CD14-positive monocyte (primary cell): ENCODE data around the gene ANGPTL7. TPM values are rescaled to one million over a fixed set of nuclear protein-coding genes. Genes with fewer than 3 reads are reported as not detected.

Experiments used
- DNase-seq, 3 donors: peaks; one replicate each; pipeline ENCODE4 v3.0.0-alpha.2; 2011 to 2022
- H2AFZ ChIP-seq: 2 replicates; pipeline ENCODE4 v1.6.0; 2012; ENCODE audit warnings: mild to moderate bottlenecking, low read depth, low read length, inconsistent platforms; ENCODE audit not compliant: insufficient read depth, poor library complexity, severe bottlenecking
- H3K27ac ChIP-seq, 2 donors: 1 replicate in 1 of 2; 2 replicates in 1 of 2; pipeline ENCODE4 v1.5.1; 2012 to 2013; ENCODE audit warnings: low read length in 2 of 2, control low read depth in 1 of 2, inconsistent platforms in 1 of 2, low read depth in 1 of 2, mild to moderate bottlenecking in 1 of 2
- H3K27me3 ChIP-seq, 2 donors: one replicate each; pipeline versions ENCODE4 v1.6.0 to v1.6.1; 2011 to 2013; ENCODE audit warnings: low read length in 2 of 2; ENCODE audit not compliant: control insufficient read depth in 2 of 2, insufficient read depth in 2 of 2
- H3K36me3 ChIP-seq, 2 donors: replicated peaks in 1 of 2; 1 replicate in 1 of 2; 2 replicates in 1 of 2; pipeline versions ENCODE4 v1.5.1 to v1.6.1; 2012 to 2013; ENCODE audit warnings: low read length in 2 of 2, control low read depth in 1 of 2, inconsistent platforms in 1 of 2, mild to moderate bottlenecking in 1 of 2; ENCODE audit not compliant: insufficient read depth in 2 of 2, control insufficient read depth in 1 of 2
- H3K4me1 ChIP-seq, 2 donors: 1 replicate in 1 of 2; 2 replicates in 1 of 2; pipeline versions ENCODE4 v1.5.1 to v1.6.1; 2012 to 2013; ENCODE audit warnings: low read length in 2 of 2, control low read depth in 1 of 2, inconsistent platforms in 1 of 2, mild to moderate bottlenecking in 1 of 2, moderate library complexity in 1 of 2; ENCODE audit not compliant: insufficient read depth in 2 of 2, control insufficient read depth in 1 of 2
- H3K4me2 ChIP-seq: replicated peaks from 2 replicates; pipeline ENCODE3; 2012; ENCODE audit warnings: low read length, moderate library complexity, mild to moderate bottlenecking; ENCODE audit not compliant: poor library complexity, severe bottlenecking; ENCODE audit errors: extremely low read depth
- H3K4me3 ChIP-seq, 3 experiments: fragments of 200-600 bp in 1 of 3; sonication (generic) in 1 of 3; replicated peaks in 1 of 3; 1 replicate in 2 of 3; 2 replicates in 1 of 3; pipeline ENCODE4 v1.5.1; 2011 to 2013; ENCODE audit warnings: low read length in 3 of 3, mild to moderate bottlenecking in 3 of 3, control low read depth in 2 of 3, low read depth in 2 of 3, inconsistent platforms in 1 of 3, moderate library complexity in 1 of 3
- H3K79me2 ChIP-seq: 2 replicates; pipeline ENCODE4 v1.6.0; 2012; ENCODE audit warnings: mild to moderate bottlenecking, control low read depth, inconsistent platforms, low read length, moderate library complexity; ENCODE audit not compliant: insufficient read depth
- H3K9ac ChIP-seq: 2 replicates; pipeline ENCODE4 v1.6.0; 2017; ENCODE audit warnings: low read length, mild to moderate bottlenecking; ENCODE audit not compliant: insufficient read depth, poor library complexity, severe bottlenecking
- H3K9me3 ChIP-seq, 2 donors: replicated peaks in 1 of 2; 1 replicate in 1 of 2; 2 replicates in 1 of 2; pipeline versions ENCODE4 v1.5.1 to v1.6.1; 2012 to 2013; ENCODE audit warnings: low read length in 2 of 2, control low read depth in 1 of 2; ENCODE audit not compliant: control insufficient read depth in 1 of 2, insufficient read depth in 1 of 2
- H4K20me1 ChIP-seq: 2 replicates; pipeline ENCODE4 v1.6.0; 2012; ENCODE audit warnings: mild to moderate bottlenecking, low read length, control low read depth, moderate library complexity; ENCODE audit not compliant: insufficient read depth
- H3K27ac Mint-ChIP-seq, 7 donors: one replicate each; pipeline ENCODE4 v1.8.0; 2020; ENCODE audit warnings: mild to moderate bottlenecking in 7 of 7, mixed read lengths in 7 of 7, moderate library complexity in 6 of 7, inconsistent platforms in 2 of 7
- H3K27me3 Mint-ChIP-seq, 3 donors: one replicate each; pipeline ENCODE4 v1.8.0; 2021 to 2022; ENCODE audit warnings: low read depth in 3 of 3, mild to moderate bottlenecking in 3 of 3, mixed read lengths in 3 of 3, moderate library complexity in 3 of 3, inconsistent platforms in 1 of 3
- H3K36me3 Mint-ChIP-seq, 2 donors: one replicate each; pipeline ENCODE4 v1.8.0; 2020; ENCODE audit warnings: mixed read lengths in 2 of 2, inconsistent platforms in 1 of 2, mild to moderate bottlenecking in 1 of 2
- H3K4me1 Mint-ChIP-seq: one replicate; pipeline ENCODE4 v1.8.0; 2020; ENCODE audit warnings: mild to moderate bottlenecking, mixed read lengths
- H3K4me3 Mint-ChIP-seq, 2 donors: one replicate each; pipeline ENCODE4 v1.8.0; 2020; ENCODE audit warnings: mild to moderate bottlenecking in 2 of 2, mixed read lengths in 2 of 2, moderate library complexity in 1 of 2
- H3K9me3 Mint-ChIP-seq, 7 donors: one replicate each; pipeline ENCODE4 v1.8.0; 2020 to 2022; ENCODE audit warnings: mixed read lengths in 7 of 7, mild to moderate bottlenecking in 6 of 7, moderate library complexity in 6 of 7, inconsistent platforms in 2 of 7
- CTCF ChIP-seq: fragments of 200-600 bp; IDR thresholded peaks from one replicate; pipeline ENCODE4 v1.8.0; 2022; ENCODE audit warnings: antibody characterized with exemption, mild to moderate bottlenecking
- WGBS: methylation state at CpG from one replicate; pipeline ENCODE4 v1.1.5; 2013; ENCODE audit warnings: missing lambda C conversion rate; ENCODE audit not compliant: insufficient coverage; 5-methylcytosine and 5-hydroxymethylcytosine counted together
- intact Hi-C, 2 donors: fragments of 100-400 bp; cut with micrococcal nuclease; formaldehyde crosslinking; loops; one replicate each; pipeline versions ENCODE4 v1.15.0 to v1.15.1; 2023
- polyA plus RNA-seq, 3 donors: library from polyadenylated mRNA; depleted of rRNA in 1 of 3; unstranded in 2 of 3; stranded (reverse) in 1 of 3; fragments of 300-500 nt in 2 of 3; fragments of >200 nt in 1 of 3; fragmentation: Illumina TruSeq in 2 of 3; gene quantifications; 1 replicate in 2 of 3; 2 replicates in 1 of 3; pipeline ENCODE4 v1.2.3, GENCODE V29; 2012 to 2021

The ANGPTL7 gene
- polyA plus RNA-seq, 3 donors = not detected

- no peaks in the 10 kb centered on the region for H3K4me1 Mint-ChIP-seq
- Histone ChIP-seq H3K4me1 (no peaks in the 10 kb centered on the region), H3K27ac (no peak overlapping the region), H4K20me1 (no peaks in the 10 kb centered on the region), H2AFZ (no peak overlapping the region), H3K36me3 (peaks cover 34 to 78% of the 10 kb centered on the region in 2 donors), H3K4me2 (no peak overlapping the region), H3K4me3 (no peak overlapping the region), H3K27me3 (no peaks in the 10 kb centered on the region), H3K9me3 (no peaks in the 10 kb centered on the region), H3K79me2 (no peaks in the 10 kb centered on the region), H3K9ac (no peak overlapping the region)
- intact Hi-C loops = no loop called here
- no peak overlapping the region for H3K27ac Mint-ChIP-seq
- no peak for TF ChIP-seq CTCF
- 99% methylated on average over 10 of the region's 11 CpGs for WGBS
- peaks cover 0 to 2% (median 0%) of the 10 kb centered on the region in 3 donors for H3K27me3 Mint-ChIP-seq
- no peaks in the 10 kb centered on the region for H3K9me3 Mint-ChIP-seq
- H3K36me3 Mint-ChIP-seq = peaks cover 55 to 72% of the 10 kb centered on the region in 2 donors
- no peak overlapping the region for H3K4me3 Mint-ChIP-seq
- no peak for DNase-seq
These were observed 13.0 kb upstream of the ANGPTL7 start for GRCh38 chr1:11176081-11176706.

GRCh38 chr1:11178021-11179015 is 10.8 kb upstream of the ANGPTL7 start:
- H3K4me3 Mint-ChIP-seq = no peak overlapping the region
- Histone ChIP-seq H3K9ac (no peak overlapping the region), H3K27me3 (no peaks in the 10 kb centered on the region), H3K27ac (no peak overlapping the region), H3K36me3 (peaks cover 46 to 97% of the 10 kb centered on the region in 2 donors), H3K4me1 (no peaks in the 10 kb centered on the region), H3K9me3 (no peaks in the 10 kb centered on the region), H3K4me2 (no peak overlapping the region), H2AFZ (no peak overlapping the region), H4K20me1 (no peaks in the 10 kb centered on the region), H3K4me3 (no peak overlapping the region), H3K79me2 (no peaks in the 10 kb centered on the region)
- no peak for TF ChIP-seq CTCF
- no peaks in the 10 kb centered on the region for H3K4me1 Mint-ChIP-seq
- DNase-seq = no peak
- WGBS = 86% methylated on average over 5 of the region's 7 CpGs
- H3K27ac Mint-ChIP-seq = no peak overlapping the region
- intact Hi-C loops = no loop called here
- peaks cover 64 to 77% of the 10 kb centered on the region in 2 donors for H3K36me3 Mint-ChIP-seq
- H3K9me3 Mint-ChIP-seq = no peaks in the 10 kb centered on the region
- H3K27me3 Mint-ChIP-seq = no peaks in the 10 kb centered on the region
